ENCODE measurements around the gene NCBP1.
A peak's percentile ranks its signal among the peaks of the same experiment; 100 is the strongest.

Gene NCBP1

GRCh38 chr9:97710356-97711222 is 77.0 kb downstream of the NCBP1 start:
- DNase-seq (ENCODE audit: low read depth in 4 of 4, low spot score in 1 of 4) = peak in 2 of 4 experiments; percentile 21 to 24

DNA sequence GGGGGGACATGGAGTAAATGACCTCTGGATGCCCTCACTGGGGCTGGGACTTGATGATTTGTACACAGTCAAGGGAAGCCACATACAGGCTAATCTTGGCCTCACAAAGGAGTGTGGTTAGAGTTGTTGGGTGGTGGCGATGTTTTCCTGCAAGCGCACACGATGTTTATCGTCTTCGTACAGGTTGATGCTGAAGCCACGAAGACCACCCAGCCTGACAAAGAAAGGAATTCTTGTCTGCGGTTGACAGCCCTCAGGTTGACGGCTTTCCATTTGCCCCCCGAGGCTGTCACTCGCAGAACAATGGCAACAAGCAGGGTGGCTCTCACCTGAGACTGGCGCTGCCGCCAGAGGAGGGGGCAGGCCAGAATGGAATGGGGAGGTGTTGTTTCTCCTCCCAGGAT is 77.6 kb downstream of the NCBP1 start:
- DNase-seq (ENCODE audit: low read depth in 4 of 4, low spot score in 1 of 4) = no peak

DNA sequence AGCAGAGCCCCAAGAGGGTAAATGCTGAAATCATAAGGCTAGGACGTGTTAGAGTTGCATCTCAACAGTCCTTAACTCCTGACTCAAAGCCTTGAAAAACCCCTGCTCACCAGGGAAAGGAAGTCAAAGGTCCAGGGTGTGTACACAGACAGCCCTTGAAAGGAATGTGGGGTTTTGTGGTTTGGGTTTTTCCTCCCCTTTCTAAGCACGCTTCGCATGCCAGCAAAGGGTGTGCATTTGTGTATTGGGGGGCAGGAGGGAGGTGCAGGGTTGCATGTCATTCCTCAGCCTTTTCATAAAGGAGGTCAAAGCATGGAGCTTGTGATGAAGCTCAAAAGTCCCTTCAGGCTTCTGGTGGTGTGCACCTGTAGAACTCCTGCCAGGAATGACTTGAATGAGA is 80.8 kb downstream of the NCBP1 start:
- DNase-seq (ENCODE audit: low read depth in 4 of 4, low spot score in 1 of 4) = no peak

DNA sequence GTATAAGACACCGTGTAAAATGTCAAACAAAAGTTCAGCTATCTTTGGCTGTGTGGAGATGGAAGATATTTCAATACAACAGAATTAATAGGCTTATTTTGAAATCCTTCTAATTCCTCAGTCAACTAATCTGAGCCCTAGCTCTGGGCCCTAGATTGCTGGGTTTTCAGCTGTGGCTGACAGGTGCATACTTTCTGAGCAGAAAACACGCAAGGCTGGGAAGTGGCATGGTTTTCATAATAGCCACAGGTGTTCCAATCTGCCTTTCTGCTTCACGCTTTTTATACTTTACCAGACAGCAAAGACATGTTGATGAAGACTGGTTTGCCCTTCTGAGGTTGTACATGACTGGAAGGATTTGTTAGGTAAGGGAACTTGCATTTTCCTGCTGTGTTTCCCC is 84.2 kb downstream of the NCBP1 start:
- no peak for DNase-seq (ENCODE audit: low read depth in 4 of 4, low spot score in 1 of 4)

DNA sequence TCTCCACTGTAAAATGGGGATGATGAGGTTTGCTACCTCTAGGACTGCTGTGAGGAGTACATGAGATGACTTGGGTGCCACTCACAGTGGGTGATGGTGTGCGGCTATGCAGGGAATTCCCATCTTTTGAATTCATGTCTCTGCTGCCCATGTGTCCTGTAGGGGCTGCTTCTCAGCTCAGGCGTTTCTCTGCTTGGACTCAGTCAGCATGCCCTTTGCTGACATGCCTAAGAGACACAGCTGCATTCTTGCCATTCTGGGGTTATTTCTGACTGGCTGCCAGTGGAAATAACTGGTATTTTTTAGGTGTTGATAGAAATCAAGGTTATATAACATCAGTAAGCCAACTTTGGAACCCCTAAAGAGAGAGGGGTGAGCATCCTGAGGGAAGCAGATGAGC is 87.8 kb downstream of the NCBP1 start:
- no peak for DNase-seq (ENCODE audit: low read depth in 4 of 4, low spot score in 1 of 4)

- DNase-seq (ENCODE audit: low read depth in 4 of 4, low spot score in 1 of 4) = no peak
Observed at GRCh38 chr9:97722331-97722730, 88.7 kb downstream of the NCBP1 start.
